Measurements from ENCODE around the gene TBC1D1. TPM values are rescaled to one million over a fixed set of nuclear protein-coding genes. Genes with fewer than 3 reads are reported as not detected.

TBC1D1 gene
- total and polyA plus RNA-seq, 2 of the 8 experiments (the other 6 are each of a cell fraction or from before 2014, with no cell fraction given), result 96.9 to 162 TPM

- H2BK5ac ChIP-seq (ENCODE audit: low read depth, low read length), result no peak overlapping the region
- H2BK20ac ChIP-seq (ENCODE audit: low read length), result no peak overlapping the region
- H3K23me2 ChIP-seq (ENCODE audit: low read depth, low read length), result no peaks in the 10 kb centered on the region
- no peak overlapping the region for H4K5ac ChIP-seq (ENCODE audit: insufficient read length, low read depth, low read length)
- no peak overlapping the region for H2AK5ac ChIP-seq (ENCODE audit: low read depth, low read length)
- no peak overlapping the region for H2BK120ac ChIP-seq (replicated peaks; ENCODE audit: low read depth, low read length)
- H3K4me3 ChIP-seq (ENCODE audit: extremely low read depth in 1 of 4, insufficient read depth in 2 of 4, low read depth in 3 of 4, low read length in 4 of 4), result no peak overlapping the region
- H3K14ac ChIP-seq (ENCODE audit: insufficient read length), result no peak overlapping the region
- POLR2A ChIA-PET (ENCODE audit: partially characterized antibody), result no interaction called here
- no peak overlapping the region for H3K23ac ChIP-seq (ENCODE audit: insufficient read length)
- peaks cover under 1 to 4% (median 2%) of the 10 kb centered on the region in 4 experiments; a peak in 2 of 7 replicates for H3K4me1 ChIP-seq (replicated peaks in 1 of 4; ENCODE audit: control insufficient read depth in 3 of 4, insufficient read depth in 4 of 4, low read length in 3 of 4)
- H3K18ac ChIP-seq (ENCODE audit: extremely low read depth, low read length), result no peak overlapping the region
- H3K4ac ChIP-seq (replicated peaks; ENCODE audit: insufficient read length, low read depth, low read length), result no peak overlapping the region
- no peaks in the 10 kb centered on the region; the same call in none of the 2 replicates for H3K79me1 ChIP-seq (ENCODE audit: low read depth, low read length)
- H4K91ac ChIP-seq (replicated peaks; ENCODE audit: insufficient read length, low read length), result no peak overlapping the region
- H2BK12ac ChIP-seq (ENCODE audit: low read depth, low read length), result 0 out of 2 replicates have a peak overlapping the region, but pooled peaks have one; percentile 1
- H3K27me3 ChIP-seq (replicated peaks in 1 of 4; ENCODE audit: control insufficient read depth in 3 of 4, extremely low read depth in 1 of 4, insufficient read depth in 3 of 4, low read length in 3 of 4), result no peaks in the 10 kb centered on the region
- no peak overlapping the region for H4K8ac ChIP-seq (ENCODE audit: extremely low read depth, insufficient read depth, low read length)
- DNase-seq (ENCODE audit: low read depth in 1 of 2, low spot score in 2 of 2) (no peak), FAIRE-seq (no peak)
- WGBS, 2 experiments (ENCODE audit: extremely low coverage in 1 of 2, insufficient coverage in 1 of 2, insufficient read length in 1 of 2, insufficient replicate concordance in 2 of 2, low coverage in 1 of 2, low lambda C conversion rate in 2 of 2, missing lambda C conversion rate in 1 of 2), result 81% methylated on average over 14 of the region's 14 CpGs; no CpG with 5 or more reads in 1 of the 2 experiments
- H3K79me2 ChIP-seq (ENCODE audit: control insufficient read depth in 1 of 2, insufficient read depth in 2 of 2, low read length in 2 of 2), result no peaks in the 10 kb centered on the region
- H3K9ac ChIP-seq (replicated peaks in 1 of 4; ENCODE audit: extremely low read depth in 1 of 4, low read depth in 3 of 4, low read length in 3 of 4), result no peak overlapping the region
- H3K27ac ChIP-seq (ENCODE audit: low read depth, low read length), result no peak overlapping the region
- no peak overlapping the region for H3K56ac ChIP-seq (replicated peaks; ENCODE audit: insufficient read length, low read depth, low read length)
- H3K9me3 ChIP-seq (ENCODE audit: insufficient read depth in 2 of 2, low read depth in 1 of 2, low read length in 1 of 2), result no peaks in the 10 kb centered on the region
- TF ChIP-seq PHF8 (conservative IDR thresholded peaks at IDR 0.05; ENCODE audit: low read depth, low read length) (no peak), RAD21 (IDR thresholded peaks at IDR 0.05 in 1 of 2, conservative IDR thresholded peaks at IDR 0.05 in 1 of 2; ENCODE audit: low read depth in 2 of 2, low read length in 2 of 2) (no peak), ZNF274 (IDR thresholded peaks at IDR 0.05; ENCODE audit: borderline replicate concordance, extremely low read depth, low read length) (no peak), SIN3A (conservative IDR thresholded peaks at IDR 0.05 in 1 of 2, IDR thresholded peaks at IDR 0.05 in 1 of 2; ENCODE audit: low read depth in 1 of 2, low read length in 2 of 2) (no peak), EGR1 (IDR thresholded peaks at IDR 0.05; ENCODE audit: borderline replicate concordance, low read depth, low read length) (no peak)
- H3K4me2 ChIP-seq (ENCODE audit: insufficient read depth in 1 of 2, low read depth in 2 of 2, low read length in 2 of 2), result no peak overlapping the region
- no peak overlapping the region for H2AFZ ChIP-seq (ENCODE audit: low read length)
- H4K20me1 ChIP-seq (replicated peaks in 1 of 2; ENCODE audit: control insufficient read depth in 1 of 2, insufficient read depth in 2 of 2, low read length in 2 of 2), result no peaks in the 10 kb centered on the region
- CTCF ChIA-PET (ENCODE audit: partially characterized antibody), result interaction anchor here (0.7 to 2.5 kb wide), 5 partner anchors 10 to 35 kb away, joined by 3 to 21 read pairs (median 3); no protein-coding TSS in a partner anchor
- H2BK15ac ChIP-seq (ENCODE audit: low read length), result no peak overlapping the region
- H3K36me3 ChIP-seq (ENCODE audit: control insufficient read depth in 2 of 4, insufficient read depth in 4 of 4, low read length in 3 of 4), result peaks cover 0 to 2% (median 0%) of the 10 kb centered on the region in 4 experiments; a peak in 4 of 8 replicates
These were observed 189.4 kb downstream of the TBC1D1 start for GRCh38 chr4:38080061-38080974.
